HUES6 (cell line): ENCODE results near the gene HOXC11.
A peak's percentile ranks its signal among the peaks of the same experiment; 100 is the strongest.

Source experiments
- H3K27ac ChIP-seq: 2 replicates; pipeline ENCODE4 v1.7.0; 2013; ENCODE audit warnings: low read depth, mild to moderate bottlenecking, low read length, inconsistent platforms
- H3K27me3 ChIP-seq: 2 replicates; pipeline ENCODE4 v1.6.1; 2013; ENCODE audit warnings: low read length; ENCODE audit not compliant: control insufficient read depth, insufficient read depth
- H3K36me3 ChIP-seq: 2 replicates; pipeline ENCODE4 v1.6.1; 2013; ENCODE audit warnings: low read length; ENCODE audit not compliant: control insufficient read depth, insufficient read depth
- H3K4me1 ChIP-seq: 2 replicates; pipeline ENCODE4 v1.6.1; 2013; ENCODE audit warnings: low read length; ENCODE audit not compliant: control insufficient read depth, insufficient read depth
- H3K4me3 ChIP-seq: 2 replicates; pipeline ENCODE4 v1.5.1; 2013; ENCODE audit warnings: low read depth, low read length
- H3K9ac ChIP-seq: one replicate; pipeline ENCODE4 v1.6.1; 2013; ENCODE audit warnings: mild to moderate bottlenecking, low read length
- H3K9me3 ChIP-seq: 2 replicates; pipeline ENCODE4 v1.6.1; 2013; ENCODE audit warnings: low read depth, low read length; ENCODE audit not compliant: control insufficient read depth, insufficient read depth

The HOXC11 gene

GRCh38 chr12:53972722-53973235 lies at the start of gene HOXC11:
HOXC11 (plus strand) TSS chr12:53973126; CDS start chr12:53973242, 116 bp downstream.
- H3K4me3 ChIP-seq, result peak within 1 kb of the TSS; percentile 38
- H3K9ac ChIP-seq, result peak within 1 kb of the TSS; percentile 36
- H3K36me3 ChIP-seq, result no peaks in the 10 kb centered on the region
- H3K9me3 ChIP-seq, result no peaks in the 10 kb centered on the region
- H3K27ac ChIP-seq, result no peak within 1 kb of the TSS
- H3K4me1 ChIP-seq, result peaks cover 6% of the 10 kb centered on the region; the same call in 1 of the 2 replicates
- peaks cover 100% of the 10 kb centered on the region for H3K27me3 ChIP-seq

GRCh38 chr12:53924521-53925405 lies 48.2 kb upstream of the HOXC11 start:
- Histone ChIP-seq H3K27ac (no peak overlapping the region), H3K4me3 (no peak overlapping the region), H3K9ac (no peak overlapping the region), H3K36me3 (no peaks in the 10 kb centered on the region), H3K27me3 (peaks cover 100% of the 10 kb centered on the region), H3K9me3 (no peaks in the 10 kb centered on the region), H3K4me1 (no peaks in the 10 kb centered on the region)

GRCh38 chr12:53927220-53928029 lies 45.5 kb upstream of the HOXC11 start:
- Histone ChIP-seq H3K9ac (no peak overlapping the region), H3K27me3 (peaks cover 100% of the 10 kb centered on the region), H3K36me3 (no peaks in the 10 kb centered on the region), H3K9me3 (no peaks in the 10 kb centered on the region), H3K27ac (no peak overlapping the region), H3K4me3 (no peak overlapping the region), H3K4me1 (no peaks in the 10 kb centered on the region)

- Histone ChIP-seq H3K27ac (no peak overlapping the region), H3K36me3 (no peaks in the 10 kb centered on the region)
These were observed 44.7 kb upstream of the HOXC11 start for GRCh38 chr12:53928054-53928835.

GRCh38 chr12:53929527-53929926 lies 43.4 kb upstream of the HOXC11 start:
- Histone ChIP-seq H3K27me3 (peaks cover 100% of the 10 kb centered on the region), H3K4me1 (no peaks in the 10 kb centered on the region), H3K4me3 (no peak overlapping the region), H3K36me3 (no peaks in the 10 kb centered on the region), H3K9ac (no peak overlapping the region), H3K9me3 (no peaks in the 10 kb centered on the region), H3K27ac (no peak overlapping the region)

More at GRCh38 chr12:53928054-53928835, 44.7 kb upstream of the HOXC11 start:
- H3K9me3 ChIP-seq, result no peaks in the 10 kb centered on the region
- no peak overlapping the region for H3K9ac ChIP-seq
- no peaks in the 10 kb centered on the region for H3K4me1 ChIP-seq
- H3K27me3 ChIP-seq, result peaks cover 100% of the 10 kb centered on the region
- no peak overlapping the region for H3K4me3 ChIP-seq

- Histone ChIP-seq H3K27me3 (peaks cover 100% of the 10 kb centered on the region), H3K27ac (no peak overlapping the region), H3K9me3 (no peaks in the 10 kb centered on the region), H3K9ac (no peak overlapping the region), H3K4me3 (no peak overlapping the region), H3K36me3 (no peaks in the 10 kb centered on the region), H3K4me1 (no peaks in the 10 kb centered on the region)
These were observed 42.2 kb upstream of the HOXC11 start for GRCh38 chr12:53930591-53931255.

- no peak overlapping the region for H3K27ac ChIP-seq
- no peak overlapping the region for H3K9ac ChIP-seq
- H3K9me3 ChIP-seq, result no peaks in the 10 kb centered on the region
- H3K4me1 ChIP-seq, result no peaks in the 10 kb centered on the region
- H3K36me3 ChIP-seq, result no peaks in the 10 kb centered on the region
- peaks cover 100% of the 10 kb centered on the region for H3K27me3 ChIP-seq
- no peak overlapping the region for H3K4me3 ChIP-seq
These were observed 40.9 kb upstream of the HOXC11 start for GRCh38 chr12:53931844-53932581.

GRCh38 chr12:53932915-53933314 lies 40.0 kb upstream of the HOXC11 start:
- Histone ChIP-seq H3K27me3 (peaks cover 100% of the 10 kb centered on the region), H3K4me3 (no peak overlapping the region), H3K4me1 (no peaks in the 10 kb centered on the region), H3K9ac (no peak overlapping the region), H3K27ac (no peak overlapping the region), H3K9me3 (no peaks in the 10 kb centered on the region), H3K36me3 (no peaks in the 10 kb centered on the region)

GRCh38 chr12:53935383-53936341 lies 37.3 kb upstream of the HOXC11 start:
- Histone ChIP-seq H3K4me3 (no peak overlapping the region), H3K36me3 (no peaks in the 10 kb centered on the region), H3K9ac (no peak overlapping the region), H3K9me3 (no peaks in the 10 kb centered on the region), H3K27ac (no peak overlapping the region), H3K27me3 (peaks cover 100% of the 10 kb centered on the region), H3K4me1 (no peaks in the 10 kb centered on the region)
